ENCODE results near the gene TNRC18. TPM values are rescaled to one million over a fixed set of nuclear protein-coding genes. Genes with fewer than 3 reads are reported as not detected.

Gene TNRC18
- total RNA-seq, 4 donors from 2014 or later: 87.6 to 218 (median 124) TPM

DNA sequence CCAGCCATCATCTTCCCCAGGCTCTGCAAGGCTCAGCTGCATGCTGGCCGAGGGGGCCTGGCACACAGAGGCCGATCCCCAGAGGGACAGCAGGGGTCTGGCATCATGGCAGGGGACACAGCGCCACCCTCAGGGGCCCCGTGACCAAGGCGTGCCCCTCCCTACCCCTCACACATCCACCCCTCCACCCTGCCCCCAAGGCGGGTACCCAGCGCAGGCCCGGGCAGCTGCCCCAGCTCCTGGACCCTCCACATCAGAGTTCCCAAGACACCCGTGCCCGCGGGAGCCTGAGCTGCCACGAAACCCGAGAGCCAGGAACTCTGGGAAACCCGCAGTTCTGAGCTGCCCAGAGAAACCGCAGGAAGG lies 46.5 kb upstream of the TNRC18 start:
- no CpG with 5 or more reads among the region's 15 CpGs for WGBS, 2 donors (ENCODE audit: low coverage in 1 of 2)
- TF ChIP-seq POLR2A (IDR thresholded peaks at IDR 0.05) (no peak), POLR2AphosphoS5 (IDR thresholded peaks at IDR 0.05) (no peak), EP300 (IDR thresholded peaks at IDR 0.05) (no peak)
- TF ChIP-seq, protein P1, sequence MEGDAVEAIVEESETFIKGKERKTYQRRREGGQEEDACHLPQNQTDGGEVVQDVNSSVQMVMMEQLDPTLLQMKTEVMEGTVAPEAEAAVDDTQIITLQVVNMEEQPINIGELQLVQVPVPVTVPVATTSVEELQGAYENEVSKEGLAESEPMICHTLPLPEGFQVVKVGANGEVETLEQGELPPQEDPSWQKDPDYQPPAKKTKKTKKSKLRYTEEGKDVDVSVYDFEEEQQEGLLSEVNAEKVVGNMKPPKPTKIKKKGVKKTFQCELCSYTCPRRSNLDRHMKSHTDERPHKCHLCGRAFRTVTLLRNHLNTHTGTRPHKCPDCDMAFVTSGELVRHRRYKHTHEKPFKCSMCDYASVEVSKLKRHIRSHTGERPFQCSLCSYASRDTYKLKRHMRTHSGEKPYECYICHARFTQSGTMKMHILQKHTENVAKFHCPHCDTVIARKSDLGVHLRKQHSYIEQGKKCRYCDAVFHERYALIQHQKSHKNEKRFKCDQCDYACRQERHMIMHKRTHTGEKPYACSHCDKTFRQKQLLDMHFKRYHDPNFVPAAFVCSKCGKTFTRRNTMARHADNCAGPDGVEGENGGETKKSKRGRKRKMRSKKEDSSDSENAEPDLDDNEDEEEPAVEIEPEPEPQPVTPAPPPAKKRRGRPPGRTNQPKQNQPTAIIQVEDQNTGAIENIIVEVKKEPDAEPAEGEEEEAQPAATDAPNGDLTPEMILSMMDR (IDR thresholded peaks at IDR 0.05): no peak
- ATAC-seq: no peak
- Histone ChIP-seq H3K27ac (no peak overlapping the region), H3K4me3 (no peak overlapping the region), H3K4me1 (peaks cover 0 to 8% (median 0%) of the 10 kb centered on the region in 3 donors), H3K27me3 (no peaks in the 10 kb centered on the region), H3K36me3 (peaks cover 0 to 5% of the 10 kb centered on the region in 2 donors), H3K9me3 (peaks cover 0 to 10% (median 0%) of the 10 kb centered on the region in 3 donors)

DNA sequence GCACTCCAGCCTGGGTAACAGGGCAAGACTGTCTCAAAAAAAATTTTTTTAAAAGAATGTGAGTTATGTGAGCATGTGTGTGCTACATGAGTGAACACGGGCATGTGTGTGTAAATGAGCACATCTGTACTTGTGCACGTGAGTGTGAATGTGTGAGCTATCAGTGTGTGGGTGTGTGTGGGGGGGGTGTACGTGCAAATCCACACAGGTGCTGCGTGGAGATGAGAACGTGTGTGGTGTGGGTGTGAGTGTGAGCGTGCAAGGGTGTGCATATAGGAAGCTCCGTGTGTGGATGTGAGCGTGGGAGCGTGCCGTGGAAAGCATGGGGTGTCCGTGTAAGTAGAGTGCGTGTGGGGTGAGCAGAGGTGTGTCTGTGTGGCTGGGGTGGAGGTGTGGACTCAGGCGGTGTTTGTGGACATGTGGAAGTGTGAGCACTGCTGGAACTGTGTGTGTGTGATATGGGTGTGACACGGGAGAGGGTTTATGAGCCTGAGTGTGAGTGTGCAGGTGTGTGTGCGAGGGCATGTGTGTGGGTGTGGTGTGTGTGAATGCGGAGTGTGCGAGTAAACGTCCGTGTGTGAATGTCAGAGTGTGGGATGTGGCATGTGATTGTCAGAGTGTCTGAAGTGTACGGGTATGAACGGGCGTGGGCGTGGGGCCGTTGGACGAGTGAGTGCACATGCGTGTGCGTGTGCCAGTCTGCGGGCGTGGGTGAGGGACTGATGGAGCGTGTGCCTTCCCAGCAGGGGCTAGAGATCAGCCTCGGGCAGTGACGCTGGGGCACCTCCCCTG lies 45.9 kb upstream of the TNRC18 start:
- no peak for ATAC-seq
- 87% methylated on average over 22 to 29 of the region's 32 CpGs for WGBS, 2 donors (ENCODE audit: low coverage in 1 of 2)

DNA sequence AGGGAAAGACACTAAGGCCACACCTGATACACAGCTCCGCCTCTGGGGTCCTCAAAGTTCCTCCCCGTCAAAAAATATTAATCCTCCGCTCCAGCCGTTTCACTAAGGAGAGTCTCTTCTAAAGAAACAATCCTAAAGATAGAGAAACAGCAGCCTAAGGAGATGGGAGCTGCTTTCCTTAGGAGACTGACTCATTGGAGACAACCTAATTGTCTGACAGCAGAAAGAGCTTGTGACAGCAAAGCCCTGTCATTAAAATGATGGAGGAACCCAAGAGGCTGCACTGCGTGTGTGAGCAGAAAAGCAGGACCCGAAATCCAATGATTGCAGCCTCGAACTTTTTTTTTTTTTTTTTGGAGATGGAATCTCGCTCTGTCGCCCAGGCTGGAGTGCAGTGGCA lies 44.0 kb upstream of the TNRC18 start:
- Histone ChIP-seq H3K4me1 (peaks cover 0 to 8% (median 0%) of the 10 kb centered on the region in 3 donors), H3K9me3 (peaks cover 0 to 9% (median 0%) of the 10 kb centered on the region in 3 donors), H3K27ac (no peak overlapping the region), H3K27me3 (no peaks in the 10 kb centered on the region), H3K36me3 (peaks cover 0 to 5% of the 10 kb centered on the region in 2 donors), H3K4me3 (no peak overlapping the region)
- no peak for ATAC-seq
- 76 to 80% methylated on average over 5 of the region's 9 CpGs for WGBS, 2 donors (ENCODE audit: low coverage in 1 of 2)
- TF ChIP-seq POLR2AphosphoS5 (IDR thresholded peaks at IDR 0.05) (no peak), EP300 (IDR thresholded peaks at IDR 0.05) (no peak), POLR2A (IDR thresholded peaks at IDR 0.05) (no peak)
- TF ChIP-seq, protein P1 (IDR thresholded peaks at IDR 0.05): no peak

More for the DNA sequence above, 45.9 kb upstream of the TNRC18 start:
- H3K9me3 ChIP-seq: peaks cover 0 to 10% (median 0%) of the 10 kb centered on the region in 3 donors
- peaks cover 0 to 8% (median 0%) of the 10 kb centered on the region in 3 donors for H3K4me1 ChIP-seq
- H3K27me3 ChIP-seq: no peaks in the 10 kb centered on the region
- H3K36me3 ChIP-seq: peaks cover 0 to 5% of the 10 kb centered on the region in 2 donors
- TF ChIP-seq POLR2A (IDR thresholded peaks at IDR 0.05) (no peak), POLR2AphosphoS5 (IDR thresholded peaks at IDR 0.05) (no peak), EP300 (IDR thresholded peaks at IDR 0.05) (no peak)
- TF ChIP-seq, protein P1 (IDR thresholded peaks at IDR 0.05): no peak
- no peak overlapping the region for H3K27ac ChIP-seq
- no peak overlapping the region for H3K4me3 ChIP-seq

DNA sequence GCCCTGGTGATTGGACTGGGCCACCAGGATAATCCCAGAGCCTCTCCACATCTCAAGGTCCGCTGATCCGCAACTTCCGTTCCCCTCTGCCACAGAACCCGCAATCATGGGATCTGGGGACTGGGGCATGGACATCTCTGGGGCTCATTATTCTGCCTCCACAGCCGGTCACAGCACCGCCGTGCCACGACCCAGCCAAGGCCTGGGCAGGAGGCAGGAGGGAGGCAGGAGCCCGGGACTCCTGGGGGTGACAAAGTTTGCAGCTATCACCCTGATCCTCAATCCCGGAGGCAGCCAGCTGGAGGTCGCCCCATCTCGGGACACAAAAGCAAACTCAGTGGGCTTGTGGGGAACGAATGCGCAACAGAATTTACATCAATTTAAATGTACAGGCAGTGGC lies 42.9 kb upstream of the TNRC18 start:
- Histone ChIP-seq H3K27ac (no peak overlapping the region), H3K9me3 (no peaks in the 10 kb centered on the region), H3K36me3 (no peaks in the 10 kb centered on the region), H3K4me1 (peaks cover 0 to 8% (median 0%) of the 10 kb centered on the region in 3 donors), H3K4me3 (no peak overlapping the region), H3K27me3 (no peaks in the 10 kb centered on the region)
- WGBS, 2 donors (ENCODE audit: low coverage in 1 of 2): 88 to 100% methylated on average over 3 to 4 of the region's 14 CpGs
- TF ChIP-seq POLR2A (IDR thresholded peaks at IDR 0.05) (no peak), EP300 (IDR thresholded peaks at IDR 0.05) (no peak), POLR2AphosphoS5 (IDR thresholded peaks at IDR 0.05) (no peak)
- TF ChIP-seq, protein P1 (IDR thresholded peaks at IDR 0.05): no peak
- no peak for ATAC-seq

- TF ChIP-seq, protein P1 (IDR thresholded peaks at IDR 0.05): no peak
- TF ChIP-seq POLR2A (IDR thresholded peaks at IDR 0.05) (no peak), EP300 (IDR thresholded peaks at IDR 0.05) (no peak), POLR2AphosphoS5 (IDR thresholded peaks at IDR 0.05) (no peak)
- Histone ChIP-seq H3K27ac (no peak overlapping the region), H3K4me1 (peaks cover 0 to 9% (median 0%) of the 10 kb centered on the region in 3 donors), H3K27me3 (no peaks in the 10 kb centered on the region), H3K4me3 (no peak overlapping the region), H3K36me3 (no peaks in the 10 kb centered on the region), H3K9me3 (no peaks in the 10 kb centered on the region)
- WGBS, 2 donors (ENCODE audit: low coverage in 1 of 2): 62% methylated on average over 3 of the region's 3 CpGs; no CpG with 5 or more reads in 1 of the 2 donors
- no peak for ATAC-seq
Observed at GRCh38 chr7:5463031-5463430, 39.4 kb upstream of the TNRC18 start.
